Measurements from ENCODE around the gene C7orf25. TPM values are rescaled to one million over a fixed set of nuclear protein-coding genes. Genes with fewer than 3 reads are reported as not detected.

Gene C7orf25
- total RNA-seq, 1 experiment from 2014 or later, result 3.2 TPM

- CTCF ChIA-PET, result no interaction called here
- no peak overlapping the region for H2AFZ ChIP-seq (ENCODE audit: low read length)
- H3K9me2 ChIP-seq (replicated peaks; ENCODE audit: low read length), result no peaks in the 10 kb centered on the region
- H3K4me1 ChIP-seq (ENCODE audit: insufficient read depth, low read length), result no peaks in the 10 kb centered on the region
- no peaks in the 10 kb centered on the region for H4K20me1 ChIP-seq (ENCODE audit: low read length)
- H3K4me3 ChIP-seq (ENCODE audit: low read length), result no peak overlapping the region
- H3K9me3 ChIP-seq (ENCODE audit: low read length), result no peaks in the 10 kb centered on the region
- no peaks in the 10 kb centered on the region for H3K27me3 ChIP-seq (ENCODE audit: low read length)
- H3K4me2 ChIP-seq (ENCODE audit: low read length), result no peak overlapping the region
- intact Hi-C loops (cut with micrococcal nuclease), result no loop called here
- no peak overlapping the region for H3K9ac ChIP-seq (ENCODE audit: low read length)
- no peaks in the 10 kb centered on the region for H3K79me2 ChIP-seq (ENCODE audit: low read length)
- H3F3A ChIP-seq (ENCODE audit: low read length, unreplicated experiment), result no peaks in the 10 kb centered on the region
- H3K27ac ChIP-seq (ENCODE audit: low read length), result no peak overlapping the region
- ATAC-seq, result no peak
- no peak for TF ChIP-seq CTCF (conservative IDR thresholded peaks at IDR 0.05; ENCODE audit: low read depth, low read length)
- TF ChIP-seq EZH2 (IDR thresholded peaks at IDR 0.05; ENCODE audit: low read length, unreplicated experiment), result no peak
- TF ChIP-seq EZH2phosphoT487 (IDR thresholded peaks at IDR 0.05; ENCODE audit: borderline replicate concordance, low read length), result no peak
- H3K36me3 ChIP-seq (ENCODE audit: low read depth, low read length), result no peaks in the 10 kb centered on the region
- DNase-seq, result no peak
- POLR2A ChIA-PET (ENCODE audit: unreplicated experiment), result no interaction called here
- BruUV-seq (replicated peaks), result no TSS peak
Observed at GRCh38 chr7:42953994-42954393, 42.1 kb upstream of the C7orf25 start.

- H3K79me2 ChIP-seq (ENCODE audit: low read length), result no peaks in the 10 kb centered on the region
- ATAC-seq (no peak), DNase-seq (no peak)
- no peaks in the 10 kb centered on the region for H3F3A ChIP-seq (ENCODE audit: low read length, unreplicated experiment)
- no peaks in the 10 kb centered on the region for H4K20me1 ChIP-seq (ENCODE audit: low read length)
- H3K9me2 ChIP-seq (replicated peaks; ENCODE audit: low read length), result no peaks in the 10 kb centered on the region
- no peak overlapping the region for H3K9ac ChIP-seq (ENCODE audit: low read length)
- no peaks in the 10 kb centered on the region for H3K9me3 ChIP-seq (ENCODE audit: low read length)
- no peak overlapping the region for H3K4me3 ChIP-seq (ENCODE audit: low read length)
- TF ChIP-seq CTCF (conservative IDR thresholded peaks at IDR 0.05; ENCODE audit: low read depth, low read length), result no peak
- no peak for TF ChIP-seq EZH2 (IDR thresholded peaks at IDR 0.05; ENCODE audit: low read length, unreplicated experiment)
- no peak for TF ChIP-seq EZH2phosphoT487 (IDR thresholded peaks at IDR 0.05; ENCODE audit: borderline replicate concordance, low read length)
- CTCF ChIA-PET, result no interaction called here
- BruUV-seq (replicated peaks), result no TSS peak
- H3K4me1 ChIP-seq (ENCODE audit: insufficient read depth, low read length), result no peaks in the 10 kb centered on the region
- H3K4me2 ChIP-seq (ENCODE audit: low read length), result no peak overlapping the region
- POLR2A ChIA-PET (ENCODE audit: unreplicated experiment), result interaction anchor here (0.6 kb wide), 1 partner anchor 631 kb away, joined by 3 read pairs; the partner anchor contains the start of gene STK17A
- no peaks in the 10 kb centered on the region for H3K36me3 ChIP-seq (ENCODE audit: low read depth, low read length)
- H3K27me3 ChIP-seq (ENCODE audit: low read length), result no peaks in the 10 kb centered on the region
- no peak overlapping the region for H2AFZ ChIP-seq (ENCODE audit: low read length)
- no peak overlapping the region for H3K27ac ChIP-seq (ENCODE audit: low read length)
- intact Hi-C loops (cut with micrococcal nuclease), result no loop called here
Observed at GRCh38 chr7:42952328-42952727, 40.5 kb upstream of the C7orf25 start.

GRCh38 chr7:42950417-42950816, 38.5 kb upstream of the C7orf25 start:
- Histone ChIP-seq H2AFZ (ENCODE audit: low read length) (no peak overlapping the region), H3K9me2 (replicated peaks; ENCODE audit: low read length) (no peaks in the 10 kb centered on the region), H3K9ac (ENCODE audit: low read length) (no peak overlapping the region), H3K9me3 (ENCODE audit: low read length) (no peaks in the 10 kb centered on the region), H3F3A (ENCODE audit: low read length, unreplicated experiment) (no peaks in the 10 kb centered on the region), H4K20me1 (ENCODE audit: low read length) (no peaks in the 10 kb centered on the region), H3K4me1 (ENCODE audit: insufficient read depth, low read length) (no peaks in the 10 kb centered on the region), H3K27me3 (ENCODE audit: low read length) (no peaks in the 10 kb centered on the region), H3K36me3 (ENCODE audit: low read depth, low read length) (no peaks in the 10 kb centered on the region), H3K79me2 (ENCODE audit: low read length) (no peaks in the 10 kb centered on the region), H3K4me2 (ENCODE audit: low read length) (no peak overlapping the region), H3K4me3 (ENCODE audit: low read length) (no peak overlapping the region), H3K27ac (ENCODE audit: low read length) (no peak overlapping the region)
- ChIA-PET CTCF (no interaction called here), POLR2A (ENCODE audit: unreplicated experiment) (no interaction called here)
- BruUV-seq (replicated peaks), result no TSS peak
- no peak for TF ChIP-seq CTCF (conservative IDR thresholded peaks at IDR 0.05; ENCODE audit: low read depth, low read length)
- TF ChIP-seq EZH2 (IDR thresholded peaks at IDR 0.05; ENCODE audit: low read length, unreplicated experiment), result no peak
- no peak for TF ChIP-seq EZH2phosphoT487 (IDR thresholded peaks at IDR 0.05; ENCODE audit: borderline replicate concordance, low read length)
- intact Hi-C loops (cut with micrococcal nuclease), result no loop called here
- no peak for ATAC-seq
- DNase-seq, result no peak

All from PC-3 (cell line).